GM23338 (cell line): ENCODE data around the gene ERI3. TPM values are rescaled to one million over a fixed set of nuclear protein-coding genes. Genes with fewer than 3 reads are reported as not detected.

Source experiments
- ATAC-seq: fragments of 200-7000 bp; cut with Tn5 transposase; 3 replicates; pipeline ENCODE4 v1.9.1; 2020
- DNase-seq: peaks from one replicate; pipeline ENCODE4 v3.0.0-alpha.2; 2015; ENCODE audit warnings: low spot score
- H2AFZ ChIP-seq: fragments of 200-600 bp; sonication (generic); 2 replicates; pipeline ENCODE4 v1.8.0; 2016; ENCODE audit warnings: antibody characterized with exemption, mild to moderate bottlenecking, moderate library complexity
- H3F3A ChIP-seq: fragments of 200-600 bp; sonication (generic); replicated peaks from 2 replicates; pipeline ENCODE4 v1.8.0; 2017; ENCODE audit warnings: antibody characterized with exemption, mixed run types, low read depth
- H3K27ac ChIP-seq: fragments of 200-600 bp; sonication (generic); 2 replicates; pipeline ENCODE4 v1.6.1; 2016; ENCODE audit warnings: low read depth
- H3K27me3 ChIP-seq: fragments of 200-600 bp; sonication (generic); 2 replicates; pipeline ENCODE4 v1.8.0; 2016; ENCODE audit warnings: mild to moderate bottlenecking, mixed run types, moderate library complexity; ENCODE audit not compliant: insufficient read depth
- H3K36me3 ChIP-seq: fragments of 200-600 bp; sonication (generic); 2 replicates; pipeline ENCODE4 v1.8.0; 2016; ENCODE audit warnings: mild to moderate bottlenecking; ENCODE audit not compliant: insufficient read depth
- H3K4me1 ChIP-seq: fragments of 200-600 bp; sonication (generic); 2 replicates; pipeline ENCODE4 v1.8.0; 2016; ENCODE audit warnings: mild to moderate bottlenecking, moderate library complexity; ENCODE audit not compliant: insufficient read depth
- H3K4me2 ChIP-seq: fragments of 200-600 bp; sonication (generic); 2 replicates; pipeline ENCODE4 v1.7.1; 2017; ENCODE audit warnings: mixed run types
- H3K4me3 ChIP-seq: fragments of 200-600 bp; sonication (generic); 2 replicates; pipeline ENCODE4 v1.6.1; 2016; ENCODE audit warnings: mixed run types
- H3K79me2 ChIP-seq: fragments of 200-600 bp; sonication (generic); replicated peaks from 2 replicates; pipeline ENCODE4 v1.8.0; 2017; ENCODE audit warnings: mild to moderate bottlenecking; ENCODE audit not compliant: insufficient read depth
- H3K9me2 ChIP-seq: fragments of 200-600 bp; sonication (generic); 2 replicates; pipeline ENCODE4 v1.8.0; 2017; ENCODE audit not compliant: insufficient read depth
- H4K20me1 ChIP-seq: fragments of 200-600 bp; sonication (generic); replicated peaks from 2 replicates; pipeline ENCODE4 v1.8.0; 2017; ENCODE audit warnings: mild to moderate bottlenecking; ENCODE audit not compliant: insufficient read depth
- H3K27ac Mint-ChIP-seq: 2 replicates; pipeline ENCODE4 v1.8.0; 2020; ENCODE audit warnings: inconsistent platforms, mild to moderate bottlenecking, moderate library complexity, mixed read lengths
- H3K27me3 Mint-ChIP-seq: 3 replicates; pipeline ENCODE4 v1.8.0; 2022; ENCODE audit warnings: low read depth, mild to moderate bottlenecking, moderate library complexity, mixed read lengths, inconsistent platforms; ENCODE audit not compliant: insufficient read depth, poor library complexity
- H3K36me3 Mint-ChIP-seq: 3 replicates; pipeline ENCODE4 v1.8.0; 2021; ENCODE audit warnings: low read depth, mild to moderate bottlenecking, inconsistent platforms, moderate library complexity, mixed read lengths
- H3K4me1 Mint-ChIP-seq: 3 replicates; pipeline ENCODE4 v1.8.0; 2020; ENCODE audit warnings: mild to moderate bottlenecking, inconsistent platforms, mixed read lengths
- H3K4me3 Mint-ChIP-seq: 3 replicates; pipeline ENCODE4 v1.8.0; 2021; ENCODE audit warnings: moderate library complexity, mild to moderate bottlenecking, inconsistent platforms, mixed read lengths
- H3K9me3 Mint-ChIP-seq: 3 replicates; pipeline ENCODE4 v1.8.0; 2020; ENCODE audit warnings: moderate library complexity, mild to moderate bottlenecking, inconsistent platforms, mixed read lengths
- CREB1 ChIP-seq: fragments of 250-450 bp; sonication (Bioruptor Pico); IDR thresholded peaks from 2 replicates; pipeline ENCODE4 v1.5.0; 2020; ENCODE audit warnings: low read depth, mild to moderate bottlenecking, moderate library complexity
- EZH2 ChIP-seq: fragments of 200-600 bp; sonication (generic); IDR thresholded peaks from one replicate; pipeline ENCODE4 v1.8.0; 2017; ENCODE audit warnings: antibody characterized with exemption, mild to moderate bottlenecking, low read depth; ENCODE audit not compliant: unreplicated experiment
- EZH2phosphoT487 ChIP-seq: fragments of 200-600 bp; sonication (generic); IDR thresholded peaks from one replicate; pipeline ENCODE4 v1.8.1; 2018; ENCODE audit warnings: antibody characterized with exemption; ENCODE audit not compliant: unreplicated experiment
- JUNB ChIP-seq: IDR thresholded peaks from one replicate; pipeline ENCODE4 v1.6.1; 2016; ENCODE audit warnings: antibody characterized with exemption; ENCODE audit not compliant: unreplicated experiment
- NANOG ChIP-seq: IDR thresholded peaks from 2 replicates; pipeline ENCODE4 v1.6.1; 2016; ENCODE audit warnings: antibody characterized with exemption, borderline replicate concordance
- POLR2AphosphoS5 ChIP-seq: IDR thresholded peaks from 2 replicates; pipeline ENCODE4 v1.6.1; 2016; ENCODE audit warnings: antibody characterized with exemption, low read depth
- STAT1 ChIP-seq: IDR thresholded peaks from one replicate; pipeline ENCODE4 v1.6.1; 2016; ENCODE audit warnings: antibody characterized with exemption; ENCODE audit not compliant: unreplicated experiment
- ZNF114 ChIP-seq: fragments of 250-450 bp; sonication (Bioruptor Pico); IDR thresholded peaks from 2 replicates; pipeline ENCODE4 v1.5.0; 2020; ENCODE audit warnings: mild to moderate bottlenecking, moderate library complexity
- ZNF331 ChIP-seq: fragments of 250-450 bp; sonication (Bioruptor Pico); IDR thresholded peaks from 2 replicates; pipeline ENCODE4 v1.5.0; 2020; ENCODE audit warnings: low read depth, mild to moderate bottlenecking, moderate library complexity
- polyA plus RNA-seq: library from polyadenylated mRNA; unstranded; fragments of >200 nt; fragmentation: Nextera tagmentation; extraction: Ambion mirVana; gene quantifications from 2 replicates; pipeline ENCODE4 v1.2.1, GENCODE V29; 2016
- total RNA-seq: library from RNA; depleted of rRNA; stranded (reverse); fragments of >200 nt; shearing (Covaris generic); gene quantifications from 2 replicates; pipeline ENCODE4 v1.2.3, GENCODE V29; 2014
- TF ChIP-seq, protein P1 (sequence below), 2 experiments: fragments of 200-600 bp in 1 of 2; sonication (generic) in 1 of 2; conservative IDR thresholded peaks; 2 replicates each; pipeline versions ENCODE4 v1.5.1 to v1.6.1; 2016 to 2017; ENCODE audit warnings: antibody characterized with exemption in 2 of 2, low read depth in 2 of 2, mild to moderate bottlenecking in 2 of 2, moderate library complexity in 1 of 2
- TF ChIP-seq, protein P2 (sequence below): fragments of 250-450 bp; sonication (Bioruptor Pico); IDR thresholded peaks from 2 replicates; pipeline ENCODE4 v1.5.0; 2020; ENCODE audit warnings: mild to moderate bottlenecking, moderate library complexity
- TF ChIP-seq, protein P3 (sequence below): IDR thresholded peaks from 2 replicates; pipeline ENCODE4 v1.6.1; 2016; ENCODE audit warnings: antibody characterized with exemption
- TF ChIP-seq, protein P4 (sequence below): IDR thresholded peaks from one replicate; pipeline ENCODE4 v1.6.1; 2018; ENCODE audit warnings: antibody characterized with exemption; ENCODE audit not compliant: unreplicated experiment

Gene ERI3
- total and polyA plus RNA-seq, 2 experiments from 2014 or later, result 63.0 to 70.1 TPM

DNA sequence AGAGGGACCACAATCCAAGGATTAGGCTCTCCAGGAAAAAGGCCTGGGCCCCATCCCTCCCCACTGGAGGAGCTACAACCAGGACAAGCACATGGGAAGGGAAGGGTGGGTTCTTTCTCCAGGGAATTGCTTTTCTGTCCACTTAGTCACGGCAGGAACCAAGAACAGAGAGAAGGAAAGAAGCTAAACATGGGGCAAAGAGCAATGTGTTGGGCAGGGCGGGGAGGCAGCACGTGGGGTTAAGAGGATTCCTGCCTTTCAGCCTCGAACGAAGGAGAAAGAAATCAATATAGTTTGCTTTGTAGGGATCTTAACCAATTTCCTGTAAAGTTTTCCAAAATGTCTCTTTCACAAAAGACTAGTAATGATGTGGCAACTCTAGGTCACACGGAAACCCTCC is 21.7 kb downstream of the ERI3 start:
- Histone ChIP-seq H3K4me3 (no peak overlapping the region), H3K4me1 (peaks cover 17% of the 10 kb centered on the region), H3K27ac (no peak overlapping the region), H3K79me2 (peaks cover 30% of the 10 kb centered on the region), H3K4me2 (no peak overlapping the region), H2AFZ (no peak overlapping the region), H3K27me3 (no peaks in the 10 kb centered on the region), H3K9me2 (no peaks in the 10 kb centered on the region), H3F3A (0 out of 2 replicates have a peak, but pooled peaks cover 6% of the 10 kb centered on the region), H3K36me3 (peaks cover 6% of the 10 kb centered on the region; the same call in 1 of the 2 replicates), H4K20me1 (peaks cover 42% of the 10 kb centered on the region)
- H3K36me3 Mint-ChIP-seq, result peaks cover 38% of the 10 kb centered on the region
- no peak overlapping the region for H3K27ac Mint-ChIP-seq
- peaks cover 4% of the 10 kb centered on the region for H3K27me3 Mint-ChIP-seq
- TF ChIP-seq JUNB (no peak), NANOG (no peak), POLR2AphosphoS5 (no peak), STAT1 (no peak), ZNF114 (CRISPR knock-in tag) (no peak), EZH2 (no peak), ZNF331 (no peak), CREB1 (CRISPR knock-in tag) (no peak), EZH2phosphoT487 (no peak)
- TF ChIP-seq, protein P1, sequence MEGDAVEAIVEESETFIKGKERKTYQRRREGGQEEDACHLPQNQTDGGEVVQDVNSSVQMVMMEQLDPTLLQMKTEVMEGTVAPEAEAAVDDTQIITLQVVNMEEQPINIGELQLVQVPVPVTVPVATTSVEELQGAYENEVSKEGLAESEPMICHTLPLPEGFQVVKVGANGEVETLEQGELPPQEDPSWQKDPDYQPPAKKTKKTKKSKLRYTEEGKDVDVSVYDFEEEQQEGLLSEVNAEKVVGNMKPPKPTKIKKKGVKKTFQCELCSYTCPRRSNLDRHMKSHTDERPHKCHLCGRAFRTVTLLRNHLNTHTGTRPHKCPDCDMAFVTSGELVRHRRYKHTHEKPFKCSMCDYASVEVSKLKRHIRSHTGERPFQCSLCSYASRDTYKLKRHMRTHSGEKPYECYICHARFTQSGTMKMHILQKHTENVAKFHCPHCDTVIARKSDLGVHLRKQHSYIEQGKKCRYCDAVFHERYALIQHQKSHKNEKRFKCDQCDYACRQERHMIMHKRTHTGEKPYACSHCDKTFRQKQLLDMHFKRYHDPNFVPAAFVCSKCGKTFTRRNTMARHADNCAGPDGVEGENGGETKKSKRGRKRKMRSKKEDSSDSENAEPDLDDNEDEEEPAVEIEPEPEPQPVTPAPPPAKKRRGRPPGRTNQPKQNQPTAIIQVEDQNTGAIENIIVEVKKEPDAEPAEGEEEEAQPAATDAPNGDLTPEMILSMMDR (conservative IDR thresholded peaks at IDR 0.05; ENCODE audit: low read depth in 2 of 2), result no peak
- TF ChIP-seq, protein P2, sequence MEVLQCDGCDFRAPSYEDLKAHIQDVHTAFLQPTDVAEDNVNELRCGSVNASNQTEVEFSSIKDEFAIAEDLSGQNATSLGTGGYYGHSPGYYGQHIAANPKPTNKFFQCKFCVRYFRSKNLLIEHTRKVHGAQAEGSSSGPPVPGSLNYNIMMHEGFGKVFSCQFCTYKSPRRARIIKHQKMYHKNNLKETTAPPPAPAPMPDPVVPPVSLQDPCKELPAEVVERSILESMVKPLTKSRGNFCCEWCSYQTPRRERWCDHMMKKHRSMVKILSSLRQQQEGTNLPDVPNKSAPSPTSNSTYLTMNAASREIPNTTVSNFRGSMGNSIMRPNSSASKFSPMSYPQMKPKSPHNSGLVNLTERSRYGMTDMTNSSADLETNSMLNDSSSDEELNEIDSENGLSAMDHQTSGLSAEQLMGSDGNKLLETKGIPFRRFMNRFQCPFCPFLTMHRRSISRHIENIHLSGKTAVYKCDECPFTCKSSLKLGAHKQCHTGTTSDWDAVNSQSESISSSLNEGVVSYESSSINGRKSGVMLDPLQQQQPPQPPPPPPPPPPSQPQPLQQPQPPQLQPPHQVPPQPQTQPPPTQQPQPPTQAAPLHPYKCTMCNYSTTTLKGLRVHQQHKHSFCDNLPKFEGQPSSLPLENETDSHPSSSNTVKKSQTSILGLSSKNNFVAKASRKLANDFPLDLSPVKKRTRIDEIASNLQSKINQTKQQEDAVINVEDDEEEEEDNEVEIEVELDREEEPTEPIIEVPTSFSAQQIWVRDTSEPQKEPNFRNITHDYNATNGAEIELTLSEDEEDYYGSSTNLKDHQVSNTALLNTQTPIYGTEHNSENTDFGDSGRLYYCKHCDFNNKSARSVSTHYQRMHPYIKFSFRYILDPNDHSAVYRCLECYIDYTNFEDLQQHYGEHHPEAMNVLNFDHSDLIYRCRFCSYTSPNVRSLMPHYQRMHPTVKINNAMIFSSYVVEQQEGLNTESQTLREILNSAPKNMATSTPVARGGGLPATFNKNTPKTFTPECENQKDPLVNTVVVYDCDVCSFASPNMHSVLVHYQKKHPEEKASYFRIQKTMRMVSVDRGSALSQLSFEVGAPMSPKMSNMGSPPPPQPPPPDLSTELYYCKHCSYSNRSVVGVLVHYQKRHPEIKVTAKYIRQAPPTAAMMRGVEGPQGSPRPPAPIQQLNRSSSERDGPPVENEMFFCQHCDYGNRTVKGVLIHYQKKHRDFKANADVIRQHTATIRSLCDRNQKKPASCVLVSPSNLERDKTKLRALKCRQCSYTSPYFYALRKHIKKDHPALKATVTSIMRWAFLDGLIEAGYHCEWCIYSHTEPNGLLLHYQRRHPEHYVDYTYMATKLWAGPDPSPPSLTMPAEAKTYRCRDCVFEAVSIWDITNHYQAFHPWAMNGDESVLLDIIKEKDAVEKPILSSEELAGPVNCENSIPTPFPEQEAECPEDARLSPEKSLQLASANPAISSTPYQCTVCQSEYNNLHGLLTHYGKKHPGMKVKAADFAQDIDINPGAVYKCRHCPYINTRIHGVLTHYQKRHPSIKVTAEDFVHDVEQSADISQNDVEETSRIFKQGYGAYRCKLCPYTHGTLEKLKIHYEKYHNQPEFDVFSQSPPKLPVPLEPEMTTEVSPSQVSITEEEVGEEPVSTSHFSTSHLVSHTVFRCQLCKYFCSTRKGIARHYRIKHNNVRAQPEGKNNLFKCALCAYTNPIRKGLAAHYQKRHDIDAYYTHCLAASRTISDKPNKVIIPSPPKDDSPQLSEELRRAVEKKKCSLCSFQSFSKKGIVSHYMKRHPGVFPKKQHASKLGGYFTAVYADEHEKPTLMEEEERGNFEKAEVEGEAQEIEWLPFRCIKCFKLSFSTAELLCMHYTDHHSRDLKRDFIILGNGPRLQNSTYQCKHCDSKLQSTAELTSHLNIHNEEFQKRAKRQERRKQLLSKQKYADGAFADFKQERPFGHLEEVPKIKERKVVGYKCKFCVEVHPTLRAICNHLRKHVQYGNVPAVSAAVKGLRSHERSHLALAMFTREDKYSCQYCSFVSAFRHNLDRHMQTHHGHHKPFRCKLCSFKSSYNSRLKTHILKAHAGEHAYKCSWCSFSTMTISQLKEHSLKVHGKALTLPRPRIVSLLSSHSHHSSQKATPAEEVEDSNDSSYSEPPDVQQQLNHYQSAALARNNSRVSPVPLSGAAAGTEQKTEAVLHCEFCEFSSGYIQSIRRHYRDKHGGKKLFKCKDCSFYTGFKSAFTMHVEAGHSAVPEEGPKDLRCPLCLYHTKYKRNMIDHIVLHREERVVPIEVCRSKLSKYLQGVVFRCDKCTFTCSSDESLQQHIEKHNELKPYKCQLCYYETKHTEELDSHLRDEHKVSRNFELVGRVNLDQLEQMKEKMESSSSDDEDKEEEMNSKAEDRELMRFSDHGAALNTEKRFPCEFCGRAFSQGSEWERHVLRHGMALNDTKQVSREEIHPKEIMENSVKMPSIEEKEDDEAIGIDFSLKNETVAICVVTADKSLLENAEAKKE, result no peak
- TF ChIP-seq, protein P3, sequence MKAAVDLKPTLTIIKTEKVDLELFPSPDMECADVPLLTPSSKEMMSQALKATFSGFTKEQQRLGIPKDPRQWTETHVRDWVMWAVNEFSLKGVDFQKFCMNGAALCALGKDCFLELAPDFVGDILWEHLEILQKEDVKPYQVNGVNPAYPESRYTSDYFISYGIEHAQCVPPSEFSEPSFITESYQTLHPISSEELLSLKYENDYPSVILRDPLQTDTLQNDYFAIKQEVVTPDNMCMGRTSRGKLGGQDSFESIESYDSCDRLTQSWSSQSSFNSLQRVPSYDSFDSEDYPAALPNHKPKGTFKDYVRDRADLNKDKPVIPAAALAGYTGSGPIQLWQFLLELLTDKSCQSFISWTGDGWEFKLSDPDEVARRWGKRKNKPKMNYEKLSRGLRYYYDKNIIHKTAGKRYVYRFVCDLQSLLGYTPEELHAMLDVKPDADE, result no peak
- TF ChIP-seq, protein P4, sequence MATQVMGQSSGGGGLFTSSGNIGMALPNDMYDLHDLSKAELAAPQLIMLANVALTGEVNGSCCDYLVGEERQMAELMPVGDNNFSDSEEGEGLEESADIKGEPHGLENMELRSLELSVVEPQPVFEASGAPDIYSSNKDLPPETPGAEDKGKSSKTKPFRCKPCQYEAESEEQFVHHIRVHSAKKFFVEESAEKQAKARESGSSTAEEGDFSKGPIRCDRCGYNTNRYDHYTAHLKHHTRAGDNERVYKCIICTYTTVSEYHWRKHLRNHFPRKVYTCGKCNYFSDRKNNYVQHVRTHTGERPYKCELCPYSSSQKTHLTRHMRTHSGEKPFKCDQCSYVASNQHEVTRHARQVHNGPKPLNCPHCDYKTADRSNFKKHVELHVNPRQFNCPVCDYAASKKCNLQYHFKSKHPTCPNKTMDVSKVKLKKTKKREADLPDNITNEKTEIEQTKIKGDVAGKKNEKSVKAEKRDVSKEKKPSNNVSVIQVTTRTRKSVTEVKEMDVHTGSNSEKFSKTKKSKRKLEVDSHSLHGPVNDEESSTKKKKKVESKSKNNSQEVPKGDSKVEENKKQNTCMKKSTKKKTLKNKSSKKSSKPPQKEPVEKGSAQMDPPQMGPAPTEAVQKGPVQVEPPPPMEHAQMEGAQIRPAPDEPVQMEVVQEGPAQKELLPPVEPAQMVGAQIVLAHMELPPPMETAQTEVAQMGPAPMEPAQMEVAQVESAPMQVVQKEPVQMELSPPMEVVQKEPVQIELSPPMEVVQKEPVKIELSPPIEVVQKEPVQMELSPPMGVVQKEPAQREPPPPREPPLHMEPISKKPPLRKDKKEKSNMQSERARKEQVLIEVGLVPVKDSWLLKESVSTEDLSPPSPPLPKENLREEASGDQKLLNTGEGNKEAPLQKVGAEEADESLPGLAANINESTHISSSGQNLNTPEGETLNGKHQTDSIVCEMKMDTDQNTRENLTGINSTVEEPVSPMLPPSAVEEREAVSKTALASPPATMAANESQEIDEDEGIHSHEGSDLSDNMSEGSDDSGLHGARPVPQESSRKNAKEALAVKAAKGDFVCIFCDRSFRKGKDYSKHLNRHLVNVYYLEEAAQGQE, result no peak
- H3K4me1 Mint-ChIP-seq, result peaks cover 31% of the 10 kb centered on the region
- no peak for ATAC-seq
- no peak for DNase-seq
- peaks cover 2% of the 10 kb centered on the region; the same call in 1 of the 3 replicates for H3K9me3 Mint-ChIP-seq
- H3K4me3 Mint-ChIP-seq, result no peak overlapping the region
